ENCODE data around the gene NUB1.
A peak's percentile ranks its signal among the peaks of the same experiment; 100 is the strongest.

NUB1 gene, protein sequence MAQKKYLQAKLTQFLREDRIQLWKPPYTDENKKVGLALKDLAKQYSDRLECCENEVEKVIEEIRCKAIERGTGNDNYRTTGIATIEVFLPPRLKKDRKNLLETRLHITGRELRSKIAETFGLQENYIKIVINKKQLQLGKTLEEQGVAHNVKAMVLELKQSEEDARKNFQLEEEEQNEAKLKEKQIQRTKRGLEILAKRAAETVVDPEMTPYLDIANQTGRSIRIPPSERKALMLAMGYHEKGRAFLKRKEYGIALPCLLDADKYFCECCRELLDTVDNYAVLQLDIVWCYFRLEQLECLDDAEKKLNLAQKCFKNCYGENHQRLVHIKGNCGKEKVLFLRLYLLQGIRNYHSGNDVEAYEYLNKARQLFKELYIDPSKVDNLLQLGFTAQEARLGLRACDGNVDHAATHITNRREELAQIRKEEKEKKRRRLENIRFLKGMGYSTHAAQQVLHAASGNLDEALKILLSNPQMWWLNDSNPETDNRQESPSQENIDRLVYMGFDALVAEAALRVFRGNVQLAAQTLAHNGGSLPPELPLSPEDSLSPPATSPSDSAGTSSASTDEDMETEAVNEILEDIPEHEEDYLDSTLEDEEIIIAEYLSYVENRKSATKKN

GRCh38 chr7:151341357-151342101, at the start of gene NUB1:
Gene NUB1 (plus strand): TSS chr7:151341812. CDS start chr7:151345350, 3,538 bp downstream.
- peak; percentile 84 for DNase-seq (ENCODE audit: low read depth, low spot score)
- TF ChIP-seq CTCF (IDR thresholded peaks at IDR 0.05; ENCODE audit: low read depth, low read length), result no peak
- in situ Hi-C loops (cut with HindIII; ENCODE audit: low sequenced_read_pairs), result no loop called here
- H3K4me3 ChIP-seq (ENCODE audit: low read depth, low read length), result peak within 1 kb of the TSS; percentile 63

DNA sequence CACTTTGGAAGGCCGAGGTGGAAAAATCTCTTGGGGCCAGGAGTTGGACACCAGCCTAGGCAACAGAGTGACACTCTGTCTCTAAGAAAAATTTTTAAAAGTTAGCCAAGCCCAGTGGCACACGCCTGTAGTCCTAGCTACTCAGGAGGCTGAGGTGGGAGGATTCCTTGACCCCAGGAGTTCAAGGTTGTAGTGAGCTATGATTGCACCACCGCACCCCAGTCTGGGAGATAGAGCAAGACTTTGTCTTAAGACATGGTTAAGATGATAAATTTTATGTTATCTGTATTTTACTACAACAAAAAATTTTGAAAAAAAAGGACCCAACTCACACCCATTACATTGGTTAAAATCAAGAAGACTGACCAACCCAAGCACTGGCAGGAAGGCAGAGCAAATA, 48.8 kb upstream of the NUB1 start:
- H3K4me3 ChIP-seq (ENCODE audit: low read depth, low read length), result no peak overlapping the region
- TF ChIP-seq CTCF (IDR thresholded peaks at IDR 0.05; ENCODE audit: low read depth, low read length), result no peak
- no peak for DNase-seq (ENCODE audit: low read depth, low spot score)
- in situ Hi-C loops (cut with HindIII; ENCODE audit: low sequenced_read_pairs), result no loop called here

GRCh38 chr7:151296202-151296992, 45.2 kb upstream of the NUB1 start:
- no peak for DNase-seq (ENCODE audit: low read depth, low spot score)
- no peak for TF ChIP-seq CTCF (IDR thresholded peaks at IDR 0.05; ENCODE audit: low read depth, low read length)
- in situ Hi-C loops (cut with HindIII; ENCODE audit: low sequenced_read_pairs), result no loop called here
- no peak overlapping the region for H3K4me3 ChIP-seq (ENCODE audit: low read depth, low read length)

DNA sequence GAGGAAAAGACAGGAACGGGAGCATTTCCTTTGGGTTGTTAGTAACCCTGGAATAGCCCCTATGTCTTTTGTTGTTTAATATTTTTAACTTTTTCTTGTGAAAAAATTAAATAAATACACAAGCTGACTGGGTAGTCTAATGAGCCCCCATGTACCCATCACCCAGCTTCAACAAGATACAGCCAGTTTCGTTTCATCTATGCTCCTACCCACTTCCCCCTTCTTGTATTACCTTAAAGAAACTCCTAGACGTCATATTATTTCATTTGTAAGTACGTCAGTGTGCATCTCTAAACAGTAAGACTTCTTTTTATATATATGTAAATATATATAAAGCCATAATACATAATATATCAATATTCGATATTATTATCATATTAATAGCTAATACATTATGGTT, 42.8 kb upstream of the NUB1 start:
- in situ Hi-C loops (cut with HindIII; ENCODE audit: low sequenced_read_pairs), result no loop called here
- TF ChIP-seq CTCF (IDR thresholded peaks at IDR 0.05; ENCODE audit: low read depth, low read length), result no peak
- no peak overlapping the region for H3K4me3 ChIP-seq (ENCODE audit: low read depth, low read length)
- DNase-seq (ENCODE audit: low read depth, low spot score), result no peak

- in situ Hi-C loops (cut with HindIII; ENCODE audit: low sequenced_read_pairs), result no loop called here
- no peak overlapping the region for H3K4me3 ChIP-seq (ENCODE audit: low read depth, low read length)
- no peak for TF ChIP-seq CTCF (IDR thresholded peaks at IDR 0.05; ENCODE audit: low read depth, low read length)
- no peak for DNase-seq (ENCODE audit: low read depth, low spot score)
Measured at GRCh38 chr7:151299530-151299929, 42.1 kb upstream of the NUB1 start.

Measured in astrocyte of the spinal cord (primary cell).